ENCODE results near the gene THAP4.

GRCh38 chr2:241571821-241572620, 64.9 kb downstream of the THAP4 start:
- TF ChIP-seq GATA3 (IDR thresholded peaks at IDR 0.05; ENCODE audit: low read depth, low read length): no peak
- no peak for TF ChIP-seq GATA2 (IDR thresholded peaks at IDR 0.05; ENCODE audit: low read depth, low read length)

Data from SH-SY5Y (cell line).